Caco-2 (cell line): ENCODE results near the gene GNL3. TPM values are rescaled to one million over a fixed set of nuclear protein-coding genes. Genes with fewer than 3 reads are reported as not detected.

Experiments
- BruUV-seq: library from RNA; stranded (reverse); fragments of 400-500 nt; replicated peaks from 2 replicates; lab custom pipeline; 2021; lab: Mats Ljungman, UMichigan
- CTCF ChIA-PET: fragments of 300-600 bp; sonication (Branson Sonifier 250); formaldehyde crosslinking; loops from one replicate; lab custom pipeline; 2022; ENCODE audit warnings: antibody characterized with exemption; lab: Charles Lee
- POLR2A ChIA-PET: fragments of 300-600 bp; sonication (Branson Sonifier 250); formaldehyde crosslinking; loops from one replicate; lab custom pipeline; 2022; ENCODE audit warnings: antibody characterized with exemption; lab: Charles Lee
- DNase-seq, 2 experiments: peaks; one replicate each; pipeline versions ENCODE4 v3.0.0 to v3.0.0-alpha.2; 2020 to 2022
- H3K27me3 ChIP-seq: replicated peaks from 2 replicates; pipeline ENCODE4 v1.6.0; 2011; ENCODE audit warnings: low read length; ENCODE audit not compliant: control insufficient read depth, insufficient read depth
- H3K36me3 ChIP-seq: 2 replicates; pipeline ENCODE4 v1.5.1; 2011; ENCODE audit warnings: low read length; ENCODE audit not compliant: control insufficient read depth, insufficient read depth
- H3K4me1 ChIP-seq: fragments of 250-450 bp; sonication (Bioruptor Pico); 2 replicates; pipeline ENCODE4 v1.5.1; 2020; ENCODE audit warnings: mild to moderate bottlenecking
- H3K4me3 ChIP-seq: 2 replicates; pipeline ENCODE4 v1.5.1; 2011; ENCODE audit warnings: low read depth, mild to moderate bottlenecking, control low read depth, low read length
- H3K9me3 ChIP-seq: fragments of 250-450 bp; sonication (Bioruptor Pico); 2 replicates; pipeline ENCODE4 v1.5.1; 2020; ENCODE audit warnings: mild to moderate bottlenecking, moderate library complexity
- H3K27ac Mint-ChIP-seq: one replicate; pipeline ENCODE4 v1.8.0; 2022; ENCODE audit warnings: mixed read lengths; ENCODE audit not compliant: unreplicated experiment
- H3K27me3 Mint-ChIP-seq: one replicate; pipeline ENCODE4 v1.8.0; 2022; ENCODE audit warnings: mixed read lengths; ENCODE audit not compliant: insufficient read depth, unreplicated experiment
- H3K36me3 Mint-ChIP-seq: one replicate; pipeline ENCODE4 v1.8.0; 2022; ENCODE audit warnings: mild to moderate bottlenecking, mixed read lengths; ENCODE audit not compliant: insufficient read depth, unreplicated experiment
- H3K4me1 Mint-ChIP-seq: one replicate; pipeline ENCODE4 v1.8.0; 2022; ENCODE audit warnings: low read depth, mixed read lengths; ENCODE audit not compliant: unreplicated experiment
- H3K4me3 Mint-ChIP-seq: one replicate; pipeline ENCODE4 v1.8.0; 2022; ENCODE audit warnings: mild to moderate bottlenecking, moderate library complexity, mixed read lengths; ENCODE audit not compliant: unreplicated experiment
- H3K9me3 Mint-ChIP-seq: one replicate; pipeline ENCODE4 v1.8.0; 2022; ENCODE audit warnings: mixed read lengths; ENCODE audit not compliant: unreplicated experiment
- CTCF ChIP-seq, 2 experiments: fragments of 200-600 bp in 1 of 2; IDR thresholded peaks; 1 replicate in 1 of 2; 2 replicates in 1 of 2; pipeline versions ENCODE4 v1.5.1 to v1.8.0; 2011 to 2022; ENCODE audit warnings: antibody characterized with exemption in 1 of 2, control low read depth in 1 of 2, inconsistent platforms in 1 of 2, low read depth in 1 of 2, low read length in 1 of 2, mild to moderate bottlenecking in 1 of 2, moderate library complexity in 1 of 2; ENCODE audit not compliant: insufficient read depth in 1 of 2, severe bottlenecking in 1 of 2, unreplicated experiment in 1 of 2
- intact Hi-C: fragments of 100-400 bp; cut with micrococcal nuclease; formaldehyde crosslinking; loops from one replicate; pipeline ENCODE4 v1.10.0; 2022; ENCODE audit not compliant: unreplicated experiment
- total RNA-seq: library from RNA; stranded (reverse); gene quantifications from 2 replicates; pipeline ENCODE4 v1.2.3, GENCODE V29; 2022

GNL3 gene
- total RNA-seq, 1 experiment from 2014 or later: 125 TPM

GRCh38 chr3:52681596-52681995, 4.2 kb upstream of the GNL3 start:
- H3K9me3 Mint-ChIP-seq: no peaks in the 10 kb centered on the region
- TF ChIP-seq CTCF (IDR thresholded peaks at IDR 0.05; ENCODE audit: insufficient read depth in 1 of 2, low read depth in 1 of 2, low read length in 1 of 2, severe bottlenecking in 1 of 2, unreplicated experiment in 1 of 2): no peak
- CTCF ChIA-PET: no interaction called here

DNA sequence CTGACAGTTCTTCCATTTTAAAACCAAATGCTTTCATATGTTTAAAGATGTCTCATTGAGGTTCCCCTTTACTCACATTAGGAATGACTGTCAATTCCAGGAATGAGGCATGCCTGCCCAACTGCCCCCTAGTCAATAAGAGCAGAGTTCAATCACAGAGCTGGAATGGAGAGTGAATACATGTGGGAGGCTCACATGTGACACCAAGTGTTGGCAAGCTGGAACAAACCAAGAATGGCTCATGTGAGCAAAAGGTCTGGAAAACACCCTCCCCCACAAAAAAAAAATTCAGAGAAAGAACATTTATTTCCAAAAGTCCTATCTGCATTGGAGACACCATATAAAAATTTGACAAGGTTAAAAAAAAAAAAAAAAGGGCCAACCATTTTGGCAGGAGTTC, 3.8 kb upstream of the GNL3 start:
- 0 out of 2 replicates have a peak, but pooled peaks cover 1% of the 10 kb centered on the region for H3K36me3 ChIP-seq
- Mint-ChIP-seq H3K9me3 (no peaks in the 10 kb centered on the region), H3K4me3 (no peak overlapping the region), H3K4me1 (peaks cover 13% of the 10 kb centered on the region), H3K27me3 (no peaks in the 10 kb centered on the region), H3K36me3 (peaks cover 48% of the 10 kb centered on the region), H3K27ac (peak overlapping the region; percentile 1)
- no peak overlapping the region for H3K4me3 ChIP-seq
- peak in 1 of 2 experiments; percentile 35 for TF ChIP-seq CTCF (IDR thresholded peaks at IDR 0.05; ENCODE audit: insufficient read depth in 1 of 2, low read depth in 1 of 2, low read length in 1 of 2, severe bottlenecking in 1 of 2, unreplicated experiment in 1 of 2)
- peak; percentile 42 to 44 for DNase-seq
- ChIA-PET POLR2A (no interaction called here), CTCF (interaction anchor here (0.6 to 0.9 kb wide), 2 partner anchors 11 to 146 kb away, joined by 3 to 4 read pairs; partner anchors contain the start of gene UQCC5)
- no peaks in the 10 kb centered on the region for H3K27me3 ChIP-seq
- no peaks in the 10 kb centered on the region for H3K9me3 ChIP-seq
- BruUV-seq: no TSS peak
- intact Hi-C loops: loop anchor here (10.0 kb wide), 2 partner anchors 147 to 257 kb away; partner anchors contain the start of genes NT5DC2 and UQCC5
- H3K4me1 ChIP-seq: peaks cover 21% of the 10 kb centered on the region

More at GRCh38 chr3:52681596-52681995, 4.2 kb upstream of the GNL3 start:
- POLR2A ChIA-PET: no interaction called here
- Histone ChIP-seq H3K4me3 (no peak overlapping the region), H3K9me3 (no peaks in the 10 kb centered on the region), H3K4me1 (peaks cover 17% of the 10 kb centered on the region), H3K27me3 (no peaks in the 10 kb centered on the region), H3K36me3 (0 out of 2 replicates have a peak, but pooled peaks cover 1% of the 10 kb centered on the region)
- Mint-ChIP-seq H3K36me3 (peaks cover 48% of the 10 kb centered on the region), H3K4me3 (no peak overlapping the region), H3K27me3 (no peaks in the 10 kb centered on the region), H3K4me1 (peaks cover 13% of the 10 kb centered on the region), H3K27ac (peak overlapping the region; percentile 1)
- BruUV-seq: no TSS peak
- no peak for DNase-seq
- intact Hi-C loops: loop anchor here (10.0 kb wide), 2 partner anchors 147 to 257 kb away; partner anchors contain the start of genes NT5DC2 and UQCC5

- peaks cover 13% of the 10 kb centered on the region for H3K4me1 Mint-ChIP-seq
- H3K9me3 Mint-ChIP-seq: no peaks in the 10 kb centered on the region
- intact Hi-C loops: loop anchor here (10.0 kb wide), 2 partner anchors 149 to 259 kb away; partner anchors contain the start of genes NT5DC2 and UQCC5
- Histone ChIP-seq H3K36me3 (0 out of 2 replicates have a peak, but pooled peaks cover 1% of the 10 kb centered on the region), H3K4me1 (peaks cover 36% of the 10 kb centered on the region), H3K9me3 (no peaks in the 10 kb centered on the region), H3K27me3 (no peaks in the 10 kb centered on the region), H3K4me3 (no peak overlapping the region)
- POLR2A ChIA-PET: no interaction called here
- no peak overlapping the region for H3K27ac Mint-ChIP-seq
- TF ChIP-seq CTCF (IDR thresholded peaks at IDR 0.05; ENCODE audit: insufficient read depth in 1 of 2, low read depth in 1 of 2, low read length in 1 of 2, severe bottlenecking in 1 of 2, unreplicated experiment in 1 of 2): no peak
- BruUV-seq: no TSS peak
- peaks cover 48% of the 10 kb centered on the region for H3K36me3 Mint-ChIP-seq
- DNase-seq: no peak
- CTCF ChIA-PET: no interaction called here
- no peaks in the 10 kb centered on the region for H3K27me3 Mint-ChIP-seq
- H3K4me3 Mint-ChIP-seq: no peak overlapping the region
Measured at GRCh38 chr3:52683611-52684010, 2.2 kb upstream of the GNL3 start.
